Measurements from ENCODE around the gene GATA1. TPM values are rescaled to one million over a fixed set of nuclear protein-coding genes. Genes with fewer than 3 reads are reported as not detected.
A peak's percentile ranks its signal among the peaks of the same experiment; 100 is the strongest.

Gene GATA1
- total and polyA plus RNA-seq, 11 donors: 0.16 TPM; not detected in 10

DNA sequence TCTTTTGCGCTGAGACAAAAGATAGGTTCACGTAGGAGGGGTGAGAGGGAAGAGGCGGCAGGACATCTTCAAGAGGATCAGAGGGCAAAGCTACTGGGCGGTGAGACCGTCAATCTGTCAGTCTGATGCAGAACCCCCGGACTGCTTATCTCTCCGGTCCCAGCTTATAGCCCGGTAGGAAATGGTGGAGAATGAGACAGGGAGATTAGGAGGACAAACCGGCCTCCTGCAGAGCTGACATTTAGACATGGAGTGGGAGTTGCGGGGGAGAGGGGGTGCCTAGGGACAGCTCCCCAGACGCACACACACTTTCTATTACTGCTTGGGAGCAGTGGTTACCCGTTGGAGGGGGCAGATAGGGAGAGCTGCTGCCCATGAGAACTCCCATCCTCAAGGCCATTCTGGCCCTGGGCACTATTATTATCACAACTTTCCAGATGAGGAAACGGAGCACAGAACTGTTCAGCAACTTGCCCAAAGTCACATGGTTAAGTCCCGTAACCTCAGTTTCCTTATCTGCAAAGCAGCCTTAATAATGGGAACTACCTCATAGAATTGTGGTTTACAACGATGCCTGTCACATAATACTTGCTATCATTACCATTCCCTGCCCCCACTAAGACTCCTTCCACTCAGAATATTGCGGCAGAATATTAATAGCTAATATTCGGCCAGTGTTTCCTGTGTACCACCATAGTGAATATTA, 14.3 kb downstream of the GATA1 start:
- ATAC-seq: no peak
- H3K27ac ChIP-seq: peak overlapping the region; percentile 65 to 98 (median 96)
- DNase-seq: no peak
- 21 to 67% (median 39%) methylated on average over 17 of the region's 17 CpGs for WGBS, 4 donors
- H3K9me3 ChIP-seq: no peaks in the 10 kb centered on the region
- no peaks in the 10 kb centered on the region for H3K27me3 ChIP-seq
- peaks cover 0 to 12% (median 3%) of the 10 kb centered on the region in 12 donors for H3K4me1 ChIP-seq
- intact Hi-C loops (cut with DNase I): loop anchor here in 9 of 10 donors (1.0 to 10.0 kb wide), 12 partner anchors 63 to 263 kb away; partner anchors contain the start of genes SUV39H1 (in 4 of the 9), PQBP1 (in 3 of the 9), TIMM17B (in 3 of the 9) and PIM2 (in 1 of the 9)
- TF ChIP-seq CTCF (IDR thresholded peaks at IDR 0.05) (no peak), POLR2A (IDR thresholded peaks at IDR 0.05) (no peak)
- peaks cover 0 to 19% (median 4%) of the 10 kb centered on the region in 9 donors for H3K36me3 ChIP-seq
- peak overlapping the region; percentile 43 to 96 (median 66) for H3K4me3 ChIP-seq

DNA sequence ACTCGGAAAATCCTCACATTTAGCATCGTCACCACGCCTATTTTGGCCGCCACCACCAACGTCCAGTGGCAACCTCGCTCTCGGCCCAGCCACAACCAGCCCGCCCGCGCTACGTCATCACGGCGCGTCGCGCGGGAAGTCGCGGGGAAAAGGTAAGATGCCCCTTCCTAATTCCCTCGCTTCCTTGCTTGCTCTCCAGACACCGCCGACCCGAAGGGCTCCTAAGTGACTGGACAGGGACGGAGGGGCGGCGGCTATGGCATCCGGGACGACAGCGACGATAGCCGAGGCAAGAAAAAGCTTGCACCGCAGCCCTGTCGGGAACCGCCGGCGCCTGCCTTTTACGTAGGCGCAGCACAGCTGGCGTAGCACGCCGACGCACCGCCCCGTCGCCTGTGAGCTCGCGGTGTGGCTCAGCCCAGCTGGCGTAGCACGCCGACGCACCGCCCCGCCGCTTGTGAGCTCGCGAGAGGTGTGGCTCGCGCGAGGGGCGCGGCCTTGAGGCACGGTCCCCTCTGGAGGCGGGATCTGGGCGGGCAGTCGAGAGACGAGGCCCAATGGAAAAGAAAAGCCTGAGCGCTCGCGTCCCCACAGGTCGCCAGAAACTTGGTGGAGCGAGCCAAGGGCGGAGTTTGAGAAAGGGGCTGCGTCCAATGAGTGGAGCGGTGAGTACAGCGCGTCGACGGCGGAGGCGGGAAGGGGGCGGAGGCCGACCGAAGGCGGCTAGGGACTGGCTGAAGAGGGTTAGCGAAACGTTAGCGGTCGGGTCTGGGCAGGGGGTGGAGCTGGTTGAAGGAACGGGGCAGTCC, 15.1 kb downstream of the GATA1 start, which contains the start of gene HDAC6:
Gene HDAC6 (plus strand): TSS at position 788 of the 809 bp plus-strand sequence. CDS start 626 bp downstream, outside the sequence.
- Histone ChIP-seq H3K27ac (peak within 1 kb of the TSS; percentile 93 to 99 (median 96)), H3K9me3 (no peaks in the 10 kb centered on the region), H3K4me3 (peak within 1 kb of the TSS; percentile 43 to 96 (median 67)), H3K27me3 (no peaks in the 10 kb centered on the region), H3K36me3 (peaks cover 0 to 26% (median 4%) of the 10 kb centered on the region in 9 donors), H3K4me1 (peaks cover 0 to 12% (median 3%) of the 10 kb centered on the region in 12 donors)
- TF ChIP-seq CTCF (IDR thresholded peaks at IDR 0.05) (no peak), POLR2A (IDR thresholded peaks at IDR 0.05) (peak in 1 of 2 donors; percentile 48)
- WGBS, 4 donors: 0 to 61% (median 20%) methylated on average over 70 to 89 of the region's 89 CpGs
- intact Hi-C loops (cut with DNase I): loop anchor here in 9 of 10 donors (1.0 to 10.0 kb wide), 13 partner anchors 64 to 264 kb away; partner anchors contain the start of genes SUV39H1 (in 5 of the 9), PQBP1 (in 3 of the 9), TIMM17B (in 3 of the 9) and PIM2 (in 1 of the 9)
- DNase-seq: peak; percentile 96 to 98 (median 97)
- ATAC-seq: peak; percentile 94 to 96 (median 96)

DNA sequence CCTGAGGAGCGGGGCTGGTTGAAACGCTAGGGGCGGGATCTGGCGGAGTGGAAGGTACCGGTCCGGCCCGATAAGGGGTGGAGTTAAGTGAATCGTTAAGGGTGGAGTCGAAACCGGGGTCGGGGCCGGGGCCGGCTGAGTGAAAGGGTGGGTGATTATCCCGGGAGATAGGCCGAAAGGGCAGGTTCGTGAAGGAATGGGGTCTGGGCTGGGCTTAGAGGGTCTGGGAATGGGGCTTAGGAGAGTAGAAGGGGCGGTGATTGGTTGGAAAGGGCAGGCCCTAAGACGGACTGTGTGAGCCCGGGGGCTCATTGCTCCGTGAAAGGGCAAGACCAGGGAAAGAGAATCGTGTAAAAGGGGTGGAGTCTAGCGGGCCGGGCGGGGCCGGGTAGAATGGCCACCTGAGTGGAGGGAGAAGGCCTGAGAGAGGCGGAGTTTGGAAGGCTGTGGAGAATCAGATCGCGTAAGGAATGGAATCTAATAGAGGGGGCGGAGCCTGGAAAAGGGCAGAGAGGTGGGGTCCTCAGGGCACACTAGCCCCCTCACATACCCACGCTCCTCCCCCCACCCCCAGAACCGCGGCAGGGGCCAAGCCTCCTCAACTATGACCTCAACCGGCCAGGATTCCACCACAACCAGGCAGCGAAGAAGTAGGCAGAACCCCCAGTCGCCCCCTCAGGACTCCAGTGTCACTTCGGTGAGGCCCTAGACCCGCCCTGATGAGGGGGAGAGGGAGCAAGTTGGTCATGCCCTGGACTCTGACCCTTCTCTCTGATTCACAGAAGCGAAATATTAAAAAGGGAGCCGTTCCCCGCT, 15.9 kb downstream of the GATA1 start:
- H3K9me3 ChIP-seq: no peaks in the 10 kb centered on the region
- ATAC-seq: peak; percentile 47 to 74 (median 67)
- H3K36me3 ChIP-seq: peaks cover 0 to 27% (median 4%) of the 10 kb centered on the region in 9 donors
- H3K4me1 ChIP-seq: peaks cover 0 to 12% (median 3%) of the 10 kb centered on the region in 12 donors
- H3K4me3 ChIP-seq: peak overlapping the region in 11 of 12 donors; percentile 33 to 93 (median 66)
- TF ChIP-seq CTCF (IDR thresholded peaks at IDR 0.05) (peak in 2 of 12 donors; percentile 10 to 12), POLR2A (IDR thresholded peaks at IDR 0.05) (peak in 1 of 2 donors; percentile 61)
- intact Hi-C loops (cut with DNase I): loop anchor here in 9 of 10 donors (1.0 to 10.0 kb wide), 11 partner anchors 65 to 265 kb away; partner anchors contain the start of genes SUV39H1 (in 5 of the 9), PQBP1 (in 3 of the 9), TIMM17B (in 3 of the 9) and PIM2 (in 1 of the 9)
- peak; percentile 73 to 87 (median 85) for DNase-seq
- H3K27me3 ChIP-seq: no peaks in the 10 kb centered on the region
- 5 to 46% (median 24%) methylated on average over 39 to 40 of the region's 40 CpGs for WGBS, 4 donors
- H3K27ac ChIP-seq: peak overlapping the region; percentile 90 to 99 (median 93)

Measured in heart left ventricle (tissue), 16 donors.